HTR-8/SVneo (cell line): ENCODE measurements around the gene ZBTB9.
"Not testable (repeated sequence)": the region's sequence is repeated elsewhere in the genome, so short reads cannot be mapped to it uniquely, and the experiment has no call there.

ENCODE experiments used
- DNase-seq: peaks from one replicate; pipeline ENCODE4 v3.0.0; 2011; ENCODE audit warnings: low spot score, mixed read lengths; ENCODE audit not compliant: insufficient read length
- FAIRE-seq: peaks from 2 replicates; lab custom pipeline; 2011; peaks lifted over from hg19 to GRCh38; lab: Jason Lieb, UNC

Gene ZBTB9

GRCh38 chr6:33456156-33456555 lies 1.8 kb downstream of the ZBTB9 start:
- FAIRE-seq (no peak), DNase-seq (no peak)

- FAIRE-seq: no peak
- DNase-seq: no peak
Measured at GRCh38 chr6:33458676-33459075, 4.3 kb downstream of the ZBTB9 start.

GRCh38 chr6:33459226-33459625 lies 4.8 kb downstream of the ZBTB9 start:
- FAIRE-seq: no peak
- no peak for DNase-seq

GRCh38 chr6:33466075-33466735 lies 11.8 kb downstream of the ZBTB9 start:
- no peak for FAIRE-seq
- DNase-seq: no peak

GRCh38 chr6:33467091-33467490 lies 12.7 kb downstream of the ZBTB9 start:
- no peak for FAIRE-seq
- DNase-seq: no peak

GRCh38 chr6:33469661-33470060 lies 15.3 kb downstream of the ZBTB9 start:
- no peak for FAIRE-seq
- DNase-seq: no peak

- FAIRE-seq (no peak), DNase-seq (no peak)
Measured at GRCh38 chr6:33477864-33478263, 23.5 kb downstream of the ZBTB9 start.

- DNase-seq (no peak), FAIRE-seq (no peak)
Measured at GRCh38 chr6:33481192-33481591, 26.8 kb downstream of the ZBTB9 start.

- DNase-seq, FAIRE-seq: not testable (repeated sequence)
Measured at GRCh38 chr6:33482620-33483019, 28.2 kb downstream of the ZBTB9 start.

GRCh38 chr6:33483678-33484077 lies 29.3 kb downstream of the ZBTB9 start:
- no peak for FAIRE-seq
- DNase-seq: no peak

- not testable (repeated sequence) for DNase-seq, FAIRE-seq
Measured at GRCh38 chr6:33484673-33485262, 30.4 kb downstream of the ZBTB9 start.

GRCh38 chr6:33485680-33486079 lies 31.3 kb downstream of the ZBTB9 start:
- DNase-seq, FAIRE-seq: not testable (repeated sequence)

- no peak for FAIRE-seq
- DNase-seq: no peak
Measured at GRCh38 chr6:33488339-33488738, 34.0 kb downstream of the ZBTB9 start.

GRCh38 chr6:33490198-33490597 lies 35.8 kb downstream of the ZBTB9 start:
- no peak for FAIRE-seq
- DNase-seq: no peak

- DNase-seq (no peak), FAIRE-seq (no peak)
Measured at GRCh38 chr6:33490621-33491020, 36.2 kb downstream of the ZBTB9 start.

GRCh38 chr6:33492093-33492492 lies 37.7 kb downstream of the ZBTB9 start:
- DNase-seq (no peak), FAIRE-seq (no peak)

GRCh38 chr6:33497157-33497556 lies 42.8 kb downstream of the ZBTB9 start:
- FAIRE-seq: no peak
- no peak for DNase-seq

GRCh38 chr6:33502486-33502885 lies 48.1 kb downstream of the ZBTB9 start:
- DNase-seq (no peak), FAIRE-seq (no peak)

GRCh38 chr6:33504486-33504885 lies 50.1 kb downstream of the ZBTB9 start:
- DNase-seq: no peak
- no peak for FAIRE-seq

GRCh38 chr6:33505548-33506370 lies 51.4 kb downstream of the ZBTB9 start:
- DNase-seq: no peak
- no peak for FAIRE-seq
